GM12878 (cell line): Measurements from ENCODE around the gene ENPP6. TPM values are rescaled to one million over a fixed set of nuclear protein-coding genes. Genes with fewer than 3 reads are reported as not detected.

Source experiments
- ATAC-seq: fragments of 200-7000 bp; cut with Tn5 transposase; 3 replicates; pipeline ENCODE4 v1.9.1; 2020; ENCODE audit warnings: mild to moderate bottlenecking, moderate library complexity
- BruUV-seq: library from RNA; stranded (reverse); fragments of 400-500 nt; replicated peaks from 2 replicates; lab custom pipeline; 2021; lab: Mats Ljungman, UMichigan
- CTCF ChIA-PET: fragments of 300-600 bp; sonication (Branson Sonifier 250); formaldehyde crosslinking; extraction: SDS; loops from one replicate; lab custom pipeline; 2021; ENCODE audit warnings: inconsistent platforms; lab: Yijun Ruan, JAX
- POLR2A ChIA-PET: fragments of 350-600 bp; formaldehyde crosslinking; extraction: SDS; loops from one replicate; lab custom pipeline; 2021; ENCODE audit warnings: inconsistent platforms; lab: Charles Lee
- RAD21 ChIA-PET: fragments of 300-600 bp; sonication (Branson Sonifier 250); formaldehyde crosslinking; loops from one replicate; lab custom pipeline; 2023; ENCODE audit warnings: antibody characterized with exemption; ENCODE audit not compliant: unreplicated experiment; lab: Charles Lee
- SMC1A ChIA-PET: fragments of 300-600 bp; sonication (Branson Sonifier 250); formaldehyde crosslinking; loops from one replicate; lab custom pipeline; 2023; ENCODE audit not compliant: unreplicated experiment, uncharacterized antibody; lab: Charles Lee
- DNase-seq: peaks from one replicate; pipeline ENCODE4 v3.0.0-alpha.2; 2011; ENCODE audit warnings: low read depth, low spot score
- FAIRE-seq: peaks from 3 replicates; lab custom pipeline; 2011; peaks lifted over from hg19 to GRCh38; lab: Jason Lieb, UNC
- H2AFZ ChIP-seq: 2 replicates; pipeline ENCODE4 v1.6.0; 2011; ENCODE audit warnings: low read depth, low read length, control low read depth; ENCODE audit not compliant: control insufficient read depth
- H3K27ac ChIP-seq: 2 replicates; pipeline ENCODE4 v1.5.1; 2011; ENCODE audit warnings: control low read depth; ENCODE audit not compliant: control insufficient read depth, insufficient read depth
- H3K27me3 ChIP-seq, 2 experiments: replicated peaks in 1 of 2; 2 replicates each; pipeline versions ENCODE4 v1.6.0 to v1.6.1; 2011; ENCODE audit warnings: low read length in 1 of 2; ENCODE audit not compliant: control insufficient read depth in 2 of 2, insufficient read depth in 2 of 2
- H3K36me3 ChIP-seq, 2 experiments: 2 replicates each; pipeline ENCODE4 v1.5.1; 2011; ENCODE audit warnings: low read length in 1 of 2; ENCODE audit not compliant: control insufficient read depth in 2 of 2, insufficient read depth in 2 of 2
- H3K4me1 ChIP-seq: 2 replicates; pipeline ENCODE4 v1.6.1; 2011; ENCODE audit warnings: mild to moderate bottlenecking, low read length, moderate library complexity, mixed read lengths; ENCODE audit not compliant: control insufficient read depth, insufficient read depth
- H3K4me2 ChIP-seq: 2 replicates; pipeline ENCODE4 v1.6.0; 2011; ENCODE audit warnings: control low read depth; ENCODE audit not compliant: control insufficient read depth, insufficient read depth
- H3K4me3 ChIP-seq: fragments of 200-600 bp; sonication (generic); 2 replicates; pipeline ENCODE4 v1.5.1; 2016
- H3K79me2 ChIP-seq: 2 replicates; pipeline ENCODE4 v1.6.0; 2011; ENCODE audit warnings: low read length; ENCODE audit not compliant: control insufficient read depth, insufficient read depth
- H3K9ac ChIP-seq: 2 replicates; pipeline ENCODE4 v1.8.0; 2011; ENCODE audit warnings: low read length, control low read depth, mixed read lengths; ENCODE audit not compliant: control insufficient read depth, insufficient read depth
- H3K9me3 ChIP-seq: replicated peaks from 3 replicates; pipeline ENCODE4 v1.5.1; 2011; ENCODE audit warnings: mild to moderate bottlenecking, low read length; ENCODE audit not compliant: control insufficient read depth, insufficient read depth
- H4K20me1 ChIP-seq: 2 replicates; pipeline ENCODE4 v1.6.0; 2011; ENCODE audit not compliant: control insufficient read depth, insufficient read depth
- ATF7 ChIP-seq: fragments of 450-650 bp; IDR thresholded peaks from 2 replicates; pipeline ENCODE4 v1.6.1; 2016; ENCODE audit warnings: low read depth, mild to moderate bottlenecking
- ESRRA ChIP-seq: IDR thresholded peaks from 2 replicates; pipeline ENCODE4 v1.6.1; 2012; ENCODE audit warnings: mild to moderate bottlenecking, low read length, improper control_type of control experiment
- NR2C1 ChIP-seq: fragments of 450-650 bp; IDR thresholded peaks from 2 replicates; pipeline ENCODE4 v1.6.1; 2017; ENCODE audit warnings: antibody characterized with exemption, mild to moderate bottlenecking, moderate library complexity
- POU2F2 ChIP-seq: IDR thresholded peaks from 3 replicates; pipeline ENCODE4 v1.6.1; 2011; ENCODE audit warnings: low read depth, mild to moderate bottlenecking, low read length, borderline replicate concordance
- TAF1 ChIP-seq: IDR thresholded peaks from 2 replicates; pipeline ENCODE4 v1.6.1; 2011; ENCODE audit warnings: mild to moderate bottlenecking, low read depth, low read length, borderline replicate concordance
- TBL1XR1 ChIP-seq: IDR thresholded peaks from 2 replicates; pipeline ENCODE4 v1.6.1; 2012; ENCODE audit warnings: low read depth, low read length, improper control_type of control experiment
- ZNF274 ChIP-seq: IDR thresholded peaks from one replicate; pipeline ENCODE4 v1.8.0; 2011; ENCODE audit not compliant: insufficient read length, insufficient read depth
- WGBS: methylation state at CpG from one replicate; pipeline ENCODE4 v1.1.6; 2016; ENCODE audit warnings: low lambda C conversion rate; ENCODE audit not compliant: insufficient replicate concordance, insufficient coverage; ENCODE audit errors: missing lambda C conversion rate; 5-methylcytosine and 5-hydroxymethylcytosine counted together
- in situ Hi-C: fragments of 300-500 bp; cut with MboI; formaldehyde crosslinking; loops from 9 replicates; pipeline ENCODE4 v1.14.3; 2018; ENCODE audit warnings: mixed read lengths
- intact Hi-C: fragments of 100-400 bp; cut with micrococcal nuclease; formaldehyde crosslinking; loops from one replicate; pipeline ENCODE4 v1.14.2; 2022; ENCODE audit not compliant: unreplicated experiment
- polyA plus RNA-seq, 11 experiments: library from polyadenylated mRNA; depleted of rRNA in 4 of 11; unstranded in 6 of 11; stranded (reverse) in 5 of 11; fragments of >200 nt; fragmentation: Nextera tagmentation in 4 of 11; fragmentation: Illumina TruSeq in 1 of 11; extraction: Ambion mirVana in 4 of 11; extraction: Trizol in 1 of 11; gene quantifications; 1 replicate in 1 of 11; 2 replicates in 10 of 11; pipeline versions ENCODE4 v1.2.1 to v1.2.3, GENCODE V29; 2011 to 2016; ENCODE audit warnings: inconsistent platforms in 2 of 11, missing spikeins in 2 of 11, low read depth in 1 of 11
- total RNA-seq, 4 experiments: library from RNA; depleted of rRNA in 3 of 4; stranded (reverse); fragments of >200 nt in 3 of 4; fragmentation: Illumina TruSeq in 1 of 4; extraction: Trizol in 1 of 4; gene quantifications; 2 replicates each; pipeline versions ENCODE4 v1.2.1 to v1.2.3, GENCODE V29; 2013 to 2021
- TF ChIP-seq, protein P1 (sequence below): IDR thresholded peaks from 2 replicates; pipeline ENCODE4 v1.6.1; 2012; ENCODE audit warnings: low read depth, low read length, improper control_type of control experiment
- TF ChIP-seq, protein P2 (sequence below): fragments of 450-650 bp; IDR thresholded peaks from 2 replicates; pipeline ENCODE4 v1.6.1; 2017; ENCODE audit warnings: low read depth, mild to moderate bottlenecking, moderate library complexity
- TF ChIP-seq, protein P3 (sequence below): IDR thresholded peaks from 2 replicates; pipeline ENCODE4 v1.6.1; 2012; ENCODE audit warnings: low read depth, low read length, improper control_type of control experiment
- TF ChIP-seq, protein P4 (sequence below): IDR thresholded peaks from 2 replicates; pipeline ENCODE4 v1.6.1; 2012; ENCODE audit warnings: improper control_type of control experiment, low read depth, low read length; ENCODE audit not compliant: insufficient replicate concordance

The ENPP6 gene
- total and polyA plus RNA-seq, 10 of the 15 experiments (the other 5 are each of a cell fraction or from before 2014, with no cell fraction given), result 0.04 to 1.0 (median 0.44) TPM; not detected in 1

DNA sequence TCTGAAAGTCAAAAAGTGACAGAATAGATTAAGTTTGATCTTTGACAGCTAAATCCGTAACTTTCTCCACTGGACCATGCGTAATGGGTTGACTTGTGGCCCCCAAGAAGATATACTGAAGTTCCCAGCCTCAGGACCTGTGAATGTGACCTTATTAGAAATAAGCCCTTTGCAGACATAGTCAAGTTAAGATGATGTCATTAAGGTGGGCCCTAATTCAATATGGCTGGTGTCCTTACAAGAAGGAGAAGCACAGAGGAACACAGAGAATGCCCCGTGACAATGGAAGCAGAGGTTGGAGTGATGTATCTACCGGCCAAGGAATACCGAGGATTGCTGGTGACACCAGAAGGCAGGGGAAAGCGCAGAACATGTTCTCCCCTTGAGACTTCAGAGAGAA lies 14.4 kb downstream of the ENPP6 start:
- BruUV-seq, result no TSS peak
- no peak overlapping the region for H2AFZ ChIP-seq
- no peaks in the 10 kb centered on the region for H3K9me3 ChIP-seq
- RAD21 ChIA-PET, result no interaction called here
- POLR2A ChIA-PET, result no interaction called here
- ATAC-seq, result no peak
- no peak for DNase-seq
- no peak for FAIRE-seq
- SMC1A ChIA-PET, result no interaction called here
- no peak overlapping the region for H3K4me2 ChIP-seq
- H3K9ac ChIP-seq, result no peak overlapping the region
- no peaks in the 10 kb centered on the region for H4K20me1 ChIP-seq
- H3K27me3 ChIP-seq, result no peaks in the 10 kb centered on the region; a peak in 1 of 4 replicates
- H3K4me1 ChIP-seq, result no peaks in the 10 kb centered on the region
- no peaks in the 10 kb centered on the region for H3K36me3 ChIP-seq
- in situ Hi-C loops, result no loop called here
- no peak overlapping the region for H3K27ac ChIP-seq
- intact Hi-C loops, result no loop called here
- WGBS, result 74% methylated on average over 6 of the region's 6 CpGs
- CTCF ChIA-PET, result no interaction called here
- H3K4me3 ChIP-seq, result no peak overlapping the region
- H3K79me2 ChIP-seq, result no peaks in the 10 kb centered on the region
- no peak for TF ChIP-seq TBL1XR1
- no peak for TF ChIP-seq NR2C1
- TF ChIP-seq, protein P1, sequence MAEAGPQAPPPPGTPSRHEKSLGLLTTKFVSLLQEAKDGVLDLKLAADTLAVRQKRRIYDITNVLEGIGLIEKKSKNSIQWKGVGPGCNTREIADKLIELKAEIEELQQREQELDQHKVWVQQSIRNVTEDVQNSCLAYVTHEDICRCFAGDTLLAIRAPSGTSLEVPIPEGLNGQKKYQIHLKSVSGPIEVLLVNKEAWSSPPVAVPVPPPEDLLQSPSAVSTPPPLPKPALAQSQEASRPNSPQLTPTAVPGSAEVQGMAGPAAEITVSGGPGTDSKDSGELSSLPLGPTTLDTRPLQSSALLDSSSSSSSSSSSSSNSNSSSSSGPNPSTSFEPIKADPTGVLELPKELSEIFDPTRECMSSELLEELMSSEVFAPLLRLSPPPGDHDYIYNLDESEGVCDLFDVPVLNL, result no peak
- TF ChIP-seq, protein P2, sequence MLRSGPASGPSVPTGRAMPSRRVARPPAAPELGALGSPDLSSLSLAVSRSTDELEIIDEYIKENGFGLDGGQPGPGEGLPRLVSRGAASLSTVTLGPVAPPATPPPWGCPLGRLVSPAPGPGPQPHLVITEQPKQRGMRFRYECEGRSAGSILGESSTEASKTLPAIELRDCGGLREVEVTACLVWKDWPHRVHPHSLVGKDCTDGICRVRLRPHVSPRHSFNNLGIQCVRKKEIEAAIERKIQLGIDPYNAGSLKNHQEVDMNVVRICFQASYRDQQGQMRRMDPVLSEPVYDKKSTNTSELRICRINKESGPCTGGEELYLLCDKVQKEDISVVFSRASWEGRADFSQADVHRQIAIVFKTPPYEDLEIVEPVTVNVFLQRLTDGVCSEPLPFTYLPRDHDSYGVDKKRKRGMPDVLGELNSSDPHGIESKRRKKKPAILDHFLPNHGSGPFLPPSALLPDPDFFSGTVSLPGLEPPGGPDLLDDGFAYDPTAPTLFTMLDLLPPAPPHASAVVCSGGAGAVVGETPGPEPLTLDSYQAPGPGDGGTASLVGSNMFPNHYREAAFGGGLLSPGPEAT, result no peak
- TF ChIP-seq, protein P3, sequence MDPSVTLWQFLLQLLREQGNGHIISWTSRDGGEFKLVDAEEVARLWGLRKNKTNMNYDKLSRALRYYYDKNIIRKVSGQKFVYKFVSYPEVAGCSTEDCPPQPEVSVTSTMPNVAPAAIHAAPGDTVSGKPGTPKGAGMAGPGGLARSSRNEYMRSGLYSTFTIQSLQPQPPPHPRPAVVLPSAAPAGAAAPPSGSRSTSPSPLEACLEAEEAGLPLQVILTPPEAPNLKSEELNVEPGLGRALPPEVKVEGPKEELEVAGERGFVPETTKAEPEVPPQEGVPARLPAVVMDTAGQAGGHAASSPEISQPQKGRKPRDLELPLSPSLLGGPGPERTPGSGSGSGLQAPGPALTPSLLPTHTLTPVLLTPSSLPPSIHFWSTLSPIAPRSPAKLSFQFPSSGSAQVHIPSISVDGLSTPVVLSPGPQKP, result no peak
- TF ChIP-seq TAF1, result no peak
- TF ChIP-seq ZNF274, result no peak
- TF ChIP-seq, protein P4, sequence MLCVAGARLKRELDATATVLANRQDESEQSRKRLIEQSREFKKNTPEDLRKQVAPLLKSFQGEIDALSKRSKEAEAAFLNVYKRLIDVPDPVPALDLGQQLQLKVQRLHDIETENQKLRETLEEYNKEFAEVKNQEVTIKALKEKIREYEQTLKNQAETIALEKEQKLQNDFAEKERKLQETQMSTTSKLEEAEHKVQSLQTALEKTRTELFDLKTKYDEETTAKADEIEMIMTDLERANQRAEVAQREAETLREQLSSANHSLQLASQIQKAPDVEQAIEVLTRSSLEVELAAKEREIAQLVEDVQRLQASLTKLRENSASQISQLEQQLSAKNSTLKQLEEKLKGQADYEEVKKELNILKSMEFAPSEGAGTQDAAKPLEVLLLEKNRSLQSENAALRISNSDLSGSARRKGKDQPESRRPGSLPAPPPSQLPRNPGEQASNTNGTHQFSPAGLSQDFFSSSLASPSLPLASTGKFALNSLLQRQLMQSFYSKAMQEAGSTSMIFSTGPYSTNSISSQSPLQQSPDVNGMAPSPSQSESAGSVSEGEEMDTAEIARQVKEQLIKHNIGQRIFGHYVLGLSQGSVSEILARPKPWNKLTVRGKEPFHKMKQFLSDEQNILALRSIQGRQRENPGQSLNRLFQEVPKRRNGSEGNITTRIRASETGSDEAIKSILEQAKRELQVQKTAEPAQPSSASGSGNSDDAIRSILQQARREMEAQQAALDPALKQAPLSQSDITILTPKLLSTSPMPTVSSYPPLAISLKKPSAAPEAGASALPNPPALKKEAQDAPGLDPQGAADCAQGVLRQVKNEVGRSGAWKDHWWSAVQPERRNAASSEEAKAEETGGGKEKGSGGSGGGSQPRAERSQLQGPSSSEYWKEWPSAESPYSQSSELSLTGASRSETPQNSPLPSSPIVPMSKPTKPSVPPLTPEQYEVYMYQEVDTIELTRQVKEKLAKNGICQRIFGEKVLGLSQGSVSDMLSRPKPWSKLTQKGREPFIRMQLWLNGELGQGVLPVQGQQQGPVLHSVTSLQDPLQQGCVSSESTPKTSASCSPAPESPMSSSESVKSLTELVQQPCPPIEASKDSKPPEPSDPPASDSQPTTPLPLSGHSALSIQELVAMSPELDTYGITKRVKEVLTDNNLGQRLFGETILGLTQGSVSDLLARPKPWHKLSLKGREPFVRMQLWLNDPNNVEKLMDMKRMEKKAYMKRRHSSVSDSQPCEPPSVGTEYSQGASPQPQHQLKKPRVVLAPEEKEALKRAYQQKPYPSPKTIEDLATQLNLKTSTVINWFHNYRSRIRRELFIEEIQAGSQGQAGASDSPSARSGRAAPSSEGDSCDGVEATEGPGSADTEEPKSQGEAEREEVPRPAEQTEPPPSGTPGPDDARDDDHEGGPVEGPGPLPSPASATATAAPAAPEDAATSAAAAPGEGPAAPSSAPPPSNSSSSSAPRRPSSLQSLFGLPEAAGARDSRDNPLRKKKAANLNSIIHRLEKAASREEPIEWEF, result no peak
- TF ChIP-seq ESRRA, result no peak
- TF ChIP-seq POU2F2, result no peak
- no peak for TF ChIP-seq ATF7
